HFFc6 (cell line): Measurements from ENCODE around the gene CST9L. TPM values are rescaled to one million over a fixed set of nuclear protein-coding genes. Genes with fewer than 3 reads are reported as not detected.

ENCODE experiments used
- DNase-seq: peaks from one replicate; pipeline ENCODE4 v3.0.0-alpha.2; 2018
- H3K27ac Mint-ChIP-seq: 2 replicates; pipeline ENCODE4 v1.8.0; 2020; ENCODE audit warnings: mild to moderate bottlenecking, mixed read lengths
- H3K27me3 Mint-ChIP-seq: 2 replicates; pipeline ENCODE4 v1.8.0; 2021; ENCODE audit warnings: mild to moderate bottlenecking, moderate library complexity, mixed read lengths; ENCODE audit not compliant: insufficient read depth
- H3K36me3 Mint-ChIP-seq: 2 replicates; pipeline ENCODE4 v1.8.0; 2021; ENCODE audit warnings: low read depth, mixed read lengths
- H3K4me1 Mint-ChIP-seq: 2 replicates; pipeline ENCODE4 v1.8.0; 2020; ENCODE audit warnings: low read depth, mixed read lengths
- H3K4me3 Mint-ChIP-seq: 2 replicates; pipeline ENCODE4 v1.8.0; 2020; ENCODE audit warnings: mild to moderate bottlenecking, moderate library complexity, mixed read lengths
- H3K9me3 Mint-ChIP-seq: 2 replicates; pipeline ENCODE4 v1.8.0; 2020; ENCODE audit warnings: mild to moderate bottlenecking, mixed read lengths
- total RNA-seq, 6 experiments: library from RNA; stranded (reverse); fragmentation: NEBNext Ultra II Directional; extraction: Animal tissue kit (Norgen Biotek cat#: 25700); gene quantifications; 2 replicates in 1 of 6; 3 replicates in 5 of 6; pipeline ENCODE4 v1.2.3, GENCODE V29; 2021
- TF ChIP-seq, protein P1 (sequence below): fragments of 200-600 bp; sonication (generic); IDR thresholded peaks from 2 replicates; pipeline ENCODE4 v1.5.0; 2021; ENCODE audit warnings: antibody characterized with exemption, mild to moderate bottlenecking

Gene CST9L
- total RNA-seq, 6 experiments from 2014 or later = not detected

DNA sequence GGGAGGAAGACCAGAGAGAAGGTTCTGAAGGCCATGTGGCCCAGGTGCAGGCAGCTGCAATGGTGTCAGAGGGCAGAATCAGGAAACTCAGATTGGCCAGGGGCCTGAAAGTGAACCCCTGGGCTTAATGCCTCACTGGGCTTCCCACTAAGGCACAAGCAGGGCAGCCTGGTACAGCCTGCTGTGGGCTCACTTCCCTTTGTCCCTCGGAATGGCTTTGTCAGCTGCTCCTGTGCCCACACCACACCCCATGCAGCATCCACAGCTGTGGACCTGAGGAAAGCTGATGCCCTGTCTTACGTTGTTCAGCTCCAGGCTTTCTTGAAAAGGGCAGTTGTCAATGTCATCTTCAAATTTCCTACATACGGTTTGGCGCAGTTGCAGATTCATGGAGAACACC lies 35.0 kb upstream of the CST9L start:
- H3K27ac Mint-ChIP-seq = no peak overlapping the region
- H3K4me3 Mint-ChIP-seq = no peak overlapping the region
- TF ChIP-seq, protein P1, sequence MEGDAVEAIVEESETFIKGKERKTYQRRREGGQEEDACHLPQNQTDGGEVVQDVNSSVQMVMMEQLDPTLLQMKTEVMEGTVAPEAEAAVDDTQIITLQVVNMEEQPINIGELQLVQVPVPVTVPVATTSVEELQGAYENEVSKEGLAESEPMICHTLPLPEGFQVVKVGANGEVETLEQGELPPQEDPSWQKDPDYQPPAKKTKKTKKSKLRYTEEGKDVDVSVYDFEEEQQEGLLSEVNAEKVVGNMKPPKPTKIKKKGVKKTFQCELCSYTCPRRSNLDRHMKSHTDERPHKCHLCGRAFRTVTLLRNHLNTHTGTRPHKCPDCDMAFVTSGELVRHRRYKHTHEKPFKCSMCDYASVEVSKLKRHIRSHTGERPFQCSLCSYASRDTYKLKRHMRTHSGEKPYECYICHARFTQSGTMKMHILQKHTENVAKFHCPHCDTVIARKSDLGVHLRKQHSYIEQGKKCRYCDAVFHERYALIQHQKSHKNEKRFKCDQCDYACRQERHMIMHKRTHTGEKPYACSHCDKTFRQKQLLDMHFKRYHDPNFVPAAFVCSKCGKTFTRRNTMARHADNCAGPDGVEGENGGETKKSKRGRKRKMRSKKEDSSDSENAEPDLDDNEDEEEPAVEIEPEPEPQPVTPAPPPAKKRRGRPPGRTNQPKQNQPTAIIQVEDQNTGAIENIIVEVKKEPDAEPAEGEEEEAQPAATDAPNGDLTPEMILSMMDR = no peak

DNA sequence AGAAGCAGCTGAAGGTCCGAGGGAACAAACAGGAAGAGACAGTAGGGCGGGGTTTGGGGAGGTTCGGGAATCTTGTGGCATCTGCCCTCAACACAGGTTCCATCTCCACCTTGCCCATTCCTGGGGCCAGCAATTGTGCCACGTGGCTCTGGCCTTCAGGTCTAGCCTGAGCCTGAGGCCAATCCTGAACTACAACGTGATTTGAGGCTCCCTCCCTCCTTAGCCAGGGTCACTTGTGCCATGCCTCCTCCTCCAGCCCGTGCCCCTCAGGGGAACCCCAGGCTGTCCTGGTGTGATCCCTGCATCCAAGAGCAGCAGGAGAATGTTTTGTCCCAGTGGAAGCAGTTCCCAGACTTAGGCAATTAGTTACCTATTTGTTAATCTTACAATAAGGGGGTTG lies 34.4 kb upstream of the CST9L start:
- Mint-ChIP-seq H3K36me3 (no peaks in the 10 kb centered on the region), H3K4me1 (peaks cover 9% of the 10 kb centered on the region), H3K9me3 (no peaks in the 10 kb centered on the region), H3K4me3 (no peak overlapping the region), H3K27ac (no peak overlapping the region), H3K27me3 (peaks cover 32% of the 10 kb centered on the region)
- DNase-seq = no peak
- TF ChIP-seq, protein P1 = no peak

More for the DNA sequence above, 35.0 kb upstream of the CST9L start:
- H3K9me3 Mint-ChIP-seq = no peaks in the 10 kb centered on the region
- H3K36me3 Mint-ChIP-seq = no peaks in the 10 kb centered on the region
- peaks cover 32% of the 10 kb centered on the region for H3K27me3 Mint-ChIP-seq
- no peak for DNase-seq
- H3K4me1 Mint-ChIP-seq = peaks cover 9% of the 10 kb centered on the region

DNA sequence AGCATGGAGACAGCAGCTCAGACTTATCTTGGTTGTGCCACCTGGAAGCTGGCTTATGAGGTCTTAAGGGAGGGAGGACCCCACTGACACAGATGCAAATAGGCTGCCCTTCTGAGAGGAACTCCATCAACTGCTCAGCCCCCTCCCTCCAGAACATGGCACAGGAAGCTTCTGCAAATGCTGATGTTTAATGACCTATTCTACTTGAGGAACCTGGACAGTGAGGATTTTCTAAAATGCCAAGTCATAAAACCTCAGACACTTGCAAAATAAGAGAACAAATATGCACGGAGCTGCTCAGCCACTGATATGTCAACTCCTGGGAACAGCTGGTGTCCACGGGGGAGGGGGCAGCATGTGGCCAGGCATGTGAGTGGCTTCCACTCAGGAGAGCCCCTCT lies 34.0 kb upstream of the CST9L start:
- H3K4me1 Mint-ChIP-seq = peaks cover 8% of the 10 kb centered on the region
- TF ChIP-seq, protein P1 = no peak
- no peak for DNase-seq
- no peaks in the 10 kb centered on the region for H3K9me3 Mint-ChIP-seq
- H3K27ac Mint-ChIP-seq = no peak overlapping the region
- no peaks in the 10 kb centered on the region for H3K36me3 Mint-ChIP-seq
- H3K27me3 Mint-ChIP-seq = peaks cover 32% of the 10 kb centered on the region
- H3K4me3 Mint-ChIP-seq = no peak overlapping the region

DNA sequence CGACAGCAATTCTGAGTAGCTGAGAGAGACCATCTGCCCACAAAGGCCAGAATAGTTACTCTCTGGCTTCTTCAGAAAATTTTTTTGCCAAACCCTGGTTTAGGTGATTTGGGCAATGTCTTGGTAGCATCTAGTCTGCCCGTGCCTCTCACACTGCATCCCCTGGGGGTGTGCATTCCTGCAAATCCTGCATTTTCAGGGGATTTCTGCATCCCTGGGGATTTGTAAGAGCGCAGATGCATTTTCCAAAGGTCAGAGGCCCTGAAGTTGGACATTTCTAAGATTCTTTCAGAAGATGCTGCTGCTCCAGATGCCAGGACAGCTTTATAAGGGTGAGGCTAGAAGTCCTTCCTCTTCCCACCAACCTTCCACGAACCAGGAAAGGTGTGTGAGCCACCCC lies 33.4 kb upstream of the CST9L start:
- H3K4me3 Mint-ChIP-seq = no peak overlapping the region
- H3K4me1 Mint-ChIP-seq = peaks cover 3% of the 10 kb centered on the region
- TF ChIP-seq, protein P1 = no peak
- peaks cover 32% of the 10 kb centered on the region for H3K27me3 Mint-ChIP-seq
- H3K27ac Mint-ChIP-seq = no peak overlapping the region
- no peaks in the 10 kb centered on the region for H3K9me3 Mint-ChIP-seq
- no peak for DNase-seq
- H3K36me3 Mint-ChIP-seq = no peaks in the 10 kb centered on the region

DNA sequence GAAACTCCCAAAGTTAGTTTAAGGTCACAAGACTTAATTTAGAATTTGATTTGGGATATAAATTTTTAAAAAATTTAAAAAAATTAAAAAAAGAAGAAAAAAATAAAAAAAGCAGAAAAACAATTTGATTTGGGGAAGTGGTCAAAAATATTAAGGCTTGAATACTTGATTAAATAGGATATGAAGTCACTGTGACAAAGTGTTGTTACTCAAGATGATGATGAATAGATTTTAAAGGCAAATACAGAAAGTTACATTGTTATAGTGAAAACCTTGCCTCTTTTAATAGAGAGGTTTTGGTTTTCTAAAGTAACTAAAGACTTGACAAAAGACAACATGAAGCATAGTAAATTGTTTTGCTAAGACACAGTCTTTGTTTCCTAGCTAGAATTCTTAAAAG lies 30.2 kb upstream of the CST9L start:
- no peaks in the 10 kb centered on the region for H3K4me1 Mint-ChIP-seq
- TF ChIP-seq, protein P1 = no peak
- peaks cover 19% of the 10 kb centered on the region; the same call in 1 of the 2 replicates for H3K27me3 Mint-ChIP-seq
- H3K4me3 Mint-ChIP-seq = no peak overlapping the region
- no peak overlapping the region for H3K27ac Mint-ChIP-seq
- H3K9me3 Mint-ChIP-seq = no peaks in the 10 kb centered on the region
- H3K36me3 Mint-ChIP-seq = no peaks in the 10 kb centered on the region
- no peak for DNase-seq
